Osteocyte (in vitro differentiated cells): Measurements from ENCODE around the gene ROBO3. TPM values are rescaled to one million over a fixed set of nuclear protein-coding genes. Genes with fewer than 3 reads are reported as not detected.

Experiments used
- DNase-seq: peaks from one replicate; pipeline ENCODE4 v3.0.0; 2021; ENCODE audit warnings: mixed read lengths; ENCODE audit not compliant: unreplicated experiment; ENCODE audit errors: extremely low spot score
- H3K27ac Mint-ChIP-seq: one replicate; pipeline ENCODE4 v1.8.0; 2021; ENCODE audit warnings: mild to moderate bottlenecking, mixed read lengths; ENCODE audit not compliant: unreplicated experiment
- H3K27me3 Mint-ChIP-seq: one replicate; pipeline ENCODE4 v1.8.0; 2021; ENCODE audit warnings: mixed read lengths; ENCODE audit not compliant: unreplicated experiment
- H3K36me3 Mint-ChIP-seq: one replicate; pipeline ENCODE4 v1.8.0; 2021; ENCODE audit warnings: mixed read lengths; ENCODE audit not compliant: unreplicated experiment
- H3K4me1 Mint-ChIP-seq: one replicate; pipeline ENCODE4 v1.8.0; 2021; ENCODE audit warnings: mixed read lengths; ENCODE audit not compliant: unreplicated experiment
- H3K4me3 Mint-ChIP-seq: one replicate; pipeline ENCODE4 v1.8.0; 2021; ENCODE audit warnings: mild to moderate bottlenecking, moderate library complexity, mixed read lengths; ENCODE audit not compliant: unreplicated experiment
- H3K9me3 Mint-ChIP-seq: one replicate; pipeline ENCODE4 v1.8.0; 2021; ENCODE audit warnings: mixed read lengths; ENCODE audit not compliant: unreplicated experiment
- total RNA-seq: library from RNA; stranded (reverse); gene quantifications from 2 replicates; pipeline ENCODE4 v1.2.1, GENCODE V29; 2021
- TF ChIP-seq, protein P1 (sequence below): fragments of 200-600 bp; sonication (generic); IDR thresholded peaks from 2 replicates; pipeline ENCODE4 v1.5.0; 2021; ENCODE audit warnings: antibody characterized with exemption, mild to moderate bottlenecking, moderate library complexity

The ROBO3 gene
- total RNA-seq, 1 donor from 2014 or later: 14.5 TPM

- Mint-ChIP-seq H3K4me1 (no peaks in the 10 kb centered on the region), H3K27me3 (peaks cover 9% of the 10 kb centered on the region), H3K4me3 (no peak overlapping the region), H3K27ac (no peak overlapping the region), H3K36me3 (no peaks in the 10 kb centered on the region), H3K9me3 (no peaks in the 10 kb centered on the region)
- peak; percentile 34 for DNase-seq
- TF ChIP-seq, protein P1, sequence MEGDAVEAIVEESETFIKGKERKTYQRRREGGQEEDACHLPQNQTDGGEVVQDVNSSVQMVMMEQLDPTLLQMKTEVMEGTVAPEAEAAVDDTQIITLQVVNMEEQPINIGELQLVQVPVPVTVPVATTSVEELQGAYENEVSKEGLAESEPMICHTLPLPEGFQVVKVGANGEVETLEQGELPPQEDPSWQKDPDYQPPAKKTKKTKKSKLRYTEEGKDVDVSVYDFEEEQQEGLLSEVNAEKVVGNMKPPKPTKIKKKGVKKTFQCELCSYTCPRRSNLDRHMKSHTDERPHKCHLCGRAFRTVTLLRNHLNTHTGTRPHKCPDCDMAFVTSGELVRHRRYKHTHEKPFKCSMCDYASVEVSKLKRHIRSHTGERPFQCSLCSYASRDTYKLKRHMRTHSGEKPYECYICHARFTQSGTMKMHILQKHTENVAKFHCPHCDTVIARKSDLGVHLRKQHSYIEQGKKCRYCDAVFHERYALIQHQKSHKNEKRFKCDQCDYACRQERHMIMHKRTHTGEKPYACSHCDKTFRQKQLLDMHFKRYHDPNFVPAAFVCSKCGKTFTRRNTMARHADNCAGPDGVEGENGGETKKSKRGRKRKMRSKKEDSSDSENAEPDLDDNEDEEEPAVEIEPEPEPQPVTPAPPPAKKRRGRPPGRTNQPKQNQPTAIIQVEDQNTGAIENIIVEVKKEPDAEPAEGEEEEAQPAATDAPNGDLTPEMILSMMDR: no peak
These were observed 24.2 kb downstream of the ROBO3 start for GRCh38 chr11:124889191-124890091.

- H3K27me3 Mint-ChIP-seq: peaks cover 9% of the 10 kb centered on the region
- no peaks in the 10 kb centered on the region for H3K36me3 Mint-ChIP-seq
- TF ChIP-seq, protein P1: no peak
- H3K4me3 Mint-ChIP-seq: no peak overlapping the region
- H3K4me1 Mint-ChIP-seq: no peaks in the 10 kb centered on the region
- no peak overlapping the region for H3K27ac Mint-ChIP-seq
- DNase-seq: no peak
- H3K9me3 Mint-ChIP-seq: no peaks in the 10 kb centered on the region
These were observed 24.9 kb downstream of the ROBO3 start for GRCh38 chr11:124890151-124890550.

DNA sequence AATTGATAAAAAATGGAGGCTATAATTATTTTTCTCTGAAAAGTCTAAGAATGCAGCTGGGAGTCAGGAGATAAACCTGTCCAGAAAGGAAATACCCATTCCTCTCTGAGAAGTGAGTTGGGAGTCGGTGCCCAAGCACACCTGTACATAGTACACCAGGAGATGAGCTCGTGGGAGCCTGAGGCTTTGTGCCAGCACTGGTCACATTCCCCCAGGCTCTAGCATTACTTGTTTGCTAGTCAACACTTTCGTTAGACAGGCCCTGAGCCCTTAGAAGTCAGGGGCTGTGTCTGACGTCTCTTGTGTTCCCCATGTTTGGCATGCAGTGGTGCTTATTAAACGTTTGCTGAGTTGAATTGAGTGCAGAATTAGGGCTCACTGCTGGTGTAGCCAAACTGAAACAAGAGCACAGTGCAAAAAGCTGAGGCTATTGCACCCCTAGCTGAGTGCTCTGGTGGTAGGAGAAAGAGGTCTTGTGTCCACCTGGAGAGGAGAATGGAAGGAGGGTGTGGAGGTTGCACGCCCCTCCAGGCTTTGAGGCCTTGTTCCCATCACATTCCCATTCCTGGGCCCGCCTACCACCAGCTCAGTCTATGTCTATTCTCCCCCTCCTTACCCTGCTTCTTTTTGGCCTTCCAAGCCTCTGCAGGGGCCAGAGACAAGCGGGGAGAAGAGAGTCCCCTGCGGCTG is 25.6 kb downstream of the ROBO3 start:
- H3K9me3 Mint-ChIP-seq: no peaks in the 10 kb centered on the region
- H3K27me3 Mint-ChIP-seq: peaks cover 9% of the 10 kb centered on the region
- H3K27ac Mint-ChIP-seq: no peak overlapping the region
- DNase-seq: peak; percentile 44
- TF ChIP-seq, protein P1: no peak
- no peaks in the 10 kb centered on the region for H3K36me3 Mint-ChIP-seq
- H3K4me3 Mint-ChIP-seq: no peak overlapping the region
- H3K4me1 Mint-ChIP-seq: no peaks in the 10 kb centered on the region

DNA sequence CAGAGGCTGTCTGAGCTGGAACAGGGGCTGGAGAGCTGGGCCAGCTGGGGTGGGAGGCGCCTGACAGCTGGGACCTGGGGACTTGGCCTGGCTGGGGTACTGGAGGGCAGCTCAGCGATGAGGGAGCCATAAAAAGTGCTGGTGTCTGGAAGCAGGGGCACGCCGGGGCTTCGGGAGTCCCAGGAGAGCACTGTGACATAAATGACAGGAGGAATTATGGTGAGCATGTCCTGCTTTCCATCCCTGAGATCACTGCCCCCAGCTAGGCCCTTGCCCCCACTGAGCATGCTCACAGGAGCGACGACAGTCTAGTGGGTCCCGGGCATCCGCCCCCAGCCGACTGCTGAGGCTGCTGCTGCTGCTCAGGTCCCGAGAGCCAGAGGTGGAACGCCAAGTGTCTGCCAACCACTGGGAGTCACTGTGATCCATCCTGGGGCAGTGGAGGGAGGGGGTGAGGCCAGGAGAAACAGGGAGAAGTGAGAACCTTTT is 26.2 kb downstream of the ROBO3 start:
- TF ChIP-seq, protein P1: no peak
- Mint-ChIP-seq H3K4me3 (no peak overlapping the region), H3K4me1 (no peaks in the 10 kb centered on the region), H3K36me3 (no peaks in the 10 kb centered on the region), H3K27me3 (peaks cover 9% of the 10 kb centered on the region), H3K27ac (no peak overlapping the region), H3K9me3 (no peaks in the 10 kb centered on the region)
- DNase-seq: peak; percentile 78

GRCh38 chr11:124892146-124892545 is 26.9 kb downstream of the ROBO3 start:
- no peak overlapping the region for H3K4me3 Mint-ChIP-seq

More at GRCh38 chr11:124892146-124892545, 26.9 kb downstream of the ROBO3 start:
- H3K27ac Mint-ChIP-seq: no peak overlapping the region
- H3K36me3 Mint-ChIP-seq: no peaks in the 10 kb centered on the region
- no peak for DNase-seq
- TF ChIP-seq, protein P1: no peak
- H3K9me3 Mint-ChIP-seq: no peaks in the 10 kb centered on the region
- H3K27me3 Mint-ChIP-seq: peaks cover 9% of the 10 kb centered on the region
- H3K4me1 Mint-ChIP-seq: peaks cover under 1% of the 10 kb centered on the region
